SU-DHL-6 (cell line): ENCODE results near the gene HOXA3.

ENCODE experiments used
- CTCF ChIP-seq: fragments of 200-600 bp; sonication (generic); IDR thresholded peaks from one replicate; pipeline ENCODE4 v1.5.1; 2017; ENCODE audit warnings: antibody characterized with exemption, mild to moderate bottlenecking, low read length, moderate library complexity; ENCODE audit not compliant: insufficient read depth, poor library complexity, severe bottlenecking
- EZH2phosphoT487 ChIP-seq: fragments of 200-600 bp; sonication (generic), shearing (Covaris generic); conservative IDR thresholded peaks from 2 replicates; pipeline ENCODE4 v1.6.1; 2018; ENCODE audit warnings: mild to moderate bottlenecking, antibody characterized with exemption, low read length, moderate library complexity, mixed read lengths

DNA sequence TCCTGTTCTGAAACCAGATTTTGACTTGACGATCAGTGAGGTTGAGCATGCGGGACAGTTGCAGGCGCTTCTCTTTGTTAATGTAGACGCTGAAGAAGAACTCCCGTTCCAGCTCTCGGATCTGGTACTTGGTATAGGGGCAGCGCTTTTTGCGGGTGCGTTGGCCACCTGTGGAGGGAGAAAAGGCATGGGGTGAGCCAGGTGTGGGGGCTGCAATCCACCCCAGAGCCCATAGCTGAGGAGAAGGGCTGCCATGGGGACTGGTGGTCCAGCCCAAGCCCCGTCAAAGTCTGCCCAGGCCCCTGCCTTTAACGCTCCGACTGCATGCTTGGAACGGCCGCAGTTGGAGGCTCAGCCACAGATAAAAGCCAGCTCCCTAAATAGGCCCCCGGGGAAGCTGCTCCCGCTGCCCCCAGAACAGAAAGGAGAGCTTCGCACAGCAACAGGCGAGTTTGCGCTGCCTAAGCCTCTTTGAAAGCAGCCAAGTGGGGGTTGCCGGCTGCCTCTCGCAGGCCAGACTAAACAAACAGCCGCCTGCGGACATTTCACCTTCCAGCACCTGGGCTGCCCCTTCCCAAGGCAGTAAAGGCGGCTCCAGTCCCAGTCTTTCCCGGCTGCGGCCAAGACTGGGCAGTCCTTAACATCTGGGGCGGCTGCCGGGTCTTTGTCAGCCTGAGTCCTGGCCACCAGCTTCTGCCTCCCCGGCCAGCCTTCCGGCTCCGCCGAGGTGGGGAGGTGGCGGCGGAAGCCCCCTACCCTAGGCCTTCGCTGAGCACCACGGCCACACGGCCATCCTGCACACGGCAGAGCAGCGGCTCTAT lies 30.7 kb upstream of the HOXA3 start:
- no peak for TF ChIP-seq CTCF
- TF ChIP-seq EZH2phosphoT487 = no peak
